Activated CD8-positive, alpha-beta T cell treated with anti-CD3 and anti-CD28 coated beads for 36 hours (primary cell): ENCODE measurements around the gene STT3B. TPM values are rescaled to one million over a fixed set of nuclear protein-coding genes. Genes with fewer than 3 reads are reported as not detected.

ENCODE experiments used
- ATAC-seq: fragments of 200-7000 bp; cut with Tn5 transposase; one replicate; pipeline ENCODE4 v1.10.0; 2021; ENCODE audit warnings: mild to moderate bottlenecking, moderate library complexity
- CTCF ChIA-PET: fragments of 350-600 bp; sonication (Branson Sonifier 250); formaldehyde crosslinking; loops from one replicate; lab custom pipeline; 2021; ENCODE audit warnings: antibody characterized with exemption; lab: Charles Lee
- POLR2A ChIA-PET: fragments of 350-600 bp; sonication (Branson Sonifier 250); formaldehyde crosslinking; loops from one replicate; lab custom pipeline; 2021; ENCODE audit warnings: antibody characterized with exemption; lab: Charles Lee
- DNase-seq: peaks from one replicate; pipeline ENCODE4 v3.0.0-alpha.2; 2020
- H3K27ac Mint-ChIP-seq: one replicate; pipeline ENCODE4 v1.8.0; 2021; ENCODE audit warnings: mild to moderate bottlenecking, mixed read lengths
- H3K27me3 Mint-ChIP-seq: one replicate; pipeline ENCODE4 v1.8.0; 2021; ENCODE audit warnings: mixed read lengths
- H3K36me3 Mint-ChIP-seq: one replicate; pipeline ENCODE4 v1.8.0; 2021; ENCODE audit warnings: low read depth, mixed read lengths
- H3K4me1 Mint-ChIP-seq: one replicate; pipeline ENCODE4 v1.8.0; 2021; ENCODE audit warnings: low read depth, mixed read lengths
- H3K4me3 Mint-ChIP-seq: one replicate; pipeline ENCODE4 v1.8.0; 2021; ENCODE audit warnings: mild to moderate bottlenecking, moderate library complexity, mixed read lengths
- H3K9me3 Mint-ChIP-seq: one replicate; pipeline ENCODE4 v1.8.0; 2021; ENCODE audit warnings: mixed read lengths
- intact Hi-C: fragments of 100-400 bp; cut with micrococcal nuclease; formaldehyde crosslinking; loops from one replicate; pipeline ENCODE4 v1.10.0; 2022
- total RNA-seq, 2 experiments: library from RNA; stranded (reverse); gene quantifications; one replicate each; pipeline ENCODE4 v1.2.3, GENCODE V29; 2021
- TF ChIP-seq, protein P1 (sequence below): fragments of 200-600 bp; IDR thresholded peaks from one replicate; pipeline ENCODE4 v1.8.0; 2022; ENCODE audit warnings: antibody characterized with exemption, mild to moderate bottlenecking

Gene STT3B
- total RNA-seq, 2 experiments from 2014 or later = 92.8 to 103 TPM

DNA sequence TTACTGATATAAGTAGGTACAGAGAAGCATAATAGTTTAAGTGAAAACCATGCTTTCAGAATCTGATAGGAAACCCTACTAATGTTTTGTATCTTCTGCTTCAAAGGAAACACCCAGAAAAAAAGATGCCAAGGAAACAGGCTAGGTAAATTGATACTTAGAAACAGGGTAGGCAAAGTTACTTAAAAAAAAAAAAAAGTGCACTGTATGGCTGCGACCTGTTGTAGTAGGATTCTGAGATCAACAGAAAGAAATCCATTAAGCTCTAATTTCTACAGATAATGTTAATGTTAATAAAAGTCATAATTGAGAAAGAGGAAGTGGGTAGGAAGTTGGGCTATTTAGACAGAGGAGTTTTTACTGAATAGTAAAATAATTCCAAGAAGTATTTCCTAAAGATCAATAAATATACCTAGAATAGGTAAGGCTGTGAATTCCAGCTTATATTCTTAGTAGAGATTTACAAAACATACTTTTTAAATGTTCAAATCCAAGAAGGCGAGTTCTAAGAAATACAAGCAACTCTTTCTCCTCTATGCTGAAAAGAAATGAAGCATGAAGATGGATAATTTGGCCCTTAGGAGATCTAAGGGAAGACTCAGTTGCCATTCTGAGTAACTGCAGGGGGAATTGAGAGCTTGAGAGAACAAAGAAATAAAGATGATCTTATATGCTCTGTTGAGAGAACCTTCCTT is 24.1 kb upstream of the STT3B start:
- TF ChIP-seq, protein P1, sequence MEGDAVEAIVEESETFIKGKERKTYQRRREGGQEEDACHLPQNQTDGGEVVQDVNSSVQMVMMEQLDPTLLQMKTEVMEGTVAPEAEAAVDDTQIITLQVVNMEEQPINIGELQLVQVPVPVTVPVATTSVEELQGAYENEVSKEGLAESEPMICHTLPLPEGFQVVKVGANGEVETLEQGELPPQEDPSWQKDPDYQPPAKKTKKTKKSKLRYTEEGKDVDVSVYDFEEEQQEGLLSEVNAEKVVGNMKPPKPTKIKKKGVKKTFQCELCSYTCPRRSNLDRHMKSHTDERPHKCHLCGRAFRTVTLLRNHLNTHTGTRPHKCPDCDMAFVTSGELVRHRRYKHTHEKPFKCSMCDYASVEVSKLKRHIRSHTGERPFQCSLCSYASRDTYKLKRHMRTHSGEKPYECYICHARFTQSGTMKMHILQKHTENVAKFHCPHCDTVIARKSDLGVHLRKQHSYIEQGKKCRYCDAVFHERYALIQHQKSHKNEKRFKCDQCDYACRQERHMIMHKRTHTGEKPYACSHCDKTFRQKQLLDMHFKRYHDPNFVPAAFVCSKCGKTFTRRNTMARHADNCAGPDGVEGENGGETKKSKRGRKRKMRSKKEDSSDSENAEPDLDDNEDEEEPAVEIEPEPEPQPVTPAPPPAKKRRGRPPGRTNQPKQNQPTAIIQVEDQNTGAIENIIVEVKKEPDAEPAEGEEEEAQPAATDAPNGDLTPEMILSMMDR = no peak
- intact Hi-C loops = no loop called here
- Mint-ChIP-seq H3K4me1 (peaks cover 43% of the 10 kb centered on the region), H3K9me3 (peaks cover 2% of the 10 kb centered on the region), H3K4me3 (peak overlapping the region; percentile 9), H3K27ac (peak overlapping the region; percentile 84), H3K36me3 (no peaks in the 10 kb centered on the region), H3K27me3 (no peaks in the 10 kb centered on the region)
- ChIA-PET POLR2A (interaction anchor here (1.2 kb wide), 1 partner anchor 25 kb away, joined by 3 read pairs; no protein-coding TSS in a partner anchor), CTCF (interaction anchor here (1.8 kb wide), 2 partner anchors 10 to 24 kb away, joined by 7 read pairs; partner anchors contain the start of gene STT3B)
- ATAC-seq (peak; percentile 53), DNase-seq (no peak)

DNA sequence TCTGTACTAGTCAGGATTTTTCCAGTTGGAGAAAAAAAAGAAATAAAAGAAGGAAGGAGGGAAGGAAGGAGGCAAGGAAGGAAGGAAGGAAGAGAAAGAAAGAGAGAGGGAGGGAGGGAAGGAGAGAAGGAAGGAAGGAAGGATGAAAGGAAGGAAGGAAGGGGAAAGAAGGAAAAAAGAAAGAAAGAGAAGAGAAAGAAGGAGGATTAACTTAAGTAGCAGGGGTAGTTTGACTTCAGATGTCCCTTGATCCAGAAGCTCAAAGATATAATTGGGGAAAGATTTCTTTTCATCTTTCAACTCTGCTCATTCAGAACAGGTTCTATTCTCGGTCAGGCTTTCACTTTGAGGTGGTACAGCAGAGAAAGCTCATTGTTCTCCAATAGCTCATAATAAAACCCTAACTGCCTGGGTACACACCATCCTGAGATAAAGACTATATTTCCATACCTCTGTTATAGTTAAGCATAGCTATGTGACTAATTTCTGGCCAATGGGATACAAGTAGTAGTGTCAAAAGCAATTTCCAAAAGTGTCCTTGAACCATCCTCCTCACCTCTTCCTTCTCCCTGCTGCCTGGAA is 23.5 kb upstream of the STT3B start:
- H3K4me1 Mint-ChIP-seq = peaks cover 43% of the 10 kb centered on the region
- H3K27ac Mint-ChIP-seq = peak overlapping the region; percentile 84
- no peaks in the 10 kb centered on the region for H3K27me3 Mint-ChIP-seq
- H3K36me3 Mint-ChIP-seq = no peaks in the 10 kb centered on the region
- peak overlapping the region; percentile 9 for H3K4me3 Mint-ChIP-seq
- CTCF ChIA-PET = interaction anchor here (1.8 kb wide), 2 partner anchors 11 to 24 kb away, joined by 7 read pairs; partner anchors contain the start of gene STT3B
- intact Hi-C loops = no loop called here
- POLR2A ChIA-PET = interaction anchor here (1.2 kb wide), 1 partner anchor 24 kb away, joined by 3 read pairs; no protein-coding TSS in a partner anchor
- H3K9me3 Mint-ChIP-seq = peaks cover 2% of the 10 kb centered on the region
- DNase-seq (no peak), ATAC-seq (peak; percentile 49)
- TF ChIP-seq, protein P1 = no peak

DNA sequence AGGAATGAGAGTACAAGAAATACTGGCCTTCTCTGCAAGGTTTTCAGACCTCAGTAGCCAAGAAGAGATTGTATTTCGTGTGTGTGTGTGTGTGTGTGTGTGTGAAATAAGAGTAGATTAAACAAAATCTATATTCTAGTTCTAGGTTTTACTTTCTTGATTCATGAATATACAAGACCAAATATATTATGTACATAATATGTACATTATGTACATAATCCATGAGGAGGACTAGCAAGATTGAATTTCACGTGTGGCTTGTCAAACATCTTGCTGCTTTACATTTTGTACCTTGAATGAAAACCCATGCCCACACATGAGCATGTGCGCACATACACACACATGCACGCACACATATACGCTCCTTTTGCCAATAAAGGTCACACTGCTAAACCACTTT is 18.2 kb upstream of the STT3B start:
- Mint-ChIP-seq H3K27me3 (no peaks in the 10 kb centered on the region), H3K27ac (no peak overlapping the region), H3K36me3 (no peaks in the 10 kb centered on the region), H3K4me1 (peaks cover 4% of the 10 kb centered on the region), H3K4me3 (no peak overlapping the region), H3K9me3 (peaks cover 2% of the 10 kb centered on the region)
- DNase-seq (no peak), ATAC-seq (no peak)
- ChIA-PET POLR2A (no interaction called here), CTCF (no interaction called here)
- TF ChIP-seq, protein P1 = no peak
- intact Hi-C loops = no loop called here

DNA sequence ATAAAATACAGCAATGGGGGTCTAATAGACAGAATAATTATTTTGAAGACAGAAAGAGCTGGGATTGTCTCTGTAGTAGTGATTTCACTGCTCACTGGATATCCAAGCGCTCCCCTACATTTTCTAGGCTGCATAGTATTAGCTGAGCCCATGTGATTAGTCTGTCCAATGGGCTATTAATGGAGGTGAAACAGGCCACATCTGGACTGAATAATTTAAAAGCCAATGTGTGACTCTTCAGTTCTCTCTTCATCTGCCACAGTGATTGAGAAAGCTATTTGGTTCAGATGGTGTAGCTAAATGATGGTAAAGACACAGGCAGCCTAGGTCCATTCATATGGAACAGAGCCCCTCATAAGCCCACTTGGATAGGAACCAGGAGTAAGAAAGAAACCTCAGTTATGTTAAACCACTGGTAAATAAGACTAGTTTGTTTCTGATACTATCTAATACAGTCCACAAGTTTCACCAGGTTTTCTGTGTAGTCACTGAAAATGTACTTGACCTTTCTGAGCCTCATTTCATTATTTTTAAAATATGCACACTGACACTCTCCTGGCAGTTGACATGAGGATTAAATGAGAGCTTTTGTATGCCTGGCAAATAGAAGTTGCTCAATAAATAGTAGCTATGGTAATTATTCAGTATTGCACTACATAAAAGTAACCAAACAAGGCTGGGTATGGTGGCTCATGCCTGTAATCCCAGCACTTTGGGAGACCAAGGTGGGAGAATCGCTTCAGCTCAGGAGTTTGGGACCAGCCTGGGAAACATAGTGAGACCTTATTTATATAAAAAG is 17.0 kb upstream of the STT3B start:
- DNase-seq (no peak), ATAC-seq (no peak)
- TF ChIP-seq, protein P1 = no peak
- Mint-ChIP-seq H3K27me3 (no peaks in the 10 kb centered on the region), H3K4me1 (no peaks in the 10 kb centered on the region), H3K9me3 (peaks cover 2% of the 10 kb centered on the region), H3K27ac (no peak overlapping the region), H3K36me3 (no peaks in the 10 kb centered on the region), H3K4me3 (no peak overlapping the region)
- intact Hi-C loops = no loop called here
- POLR2A ChIA-PET = no interaction called here
- CTCF ChIA-PET = interaction anchor here (1.2 kb wide), 1 partner anchor 36 kb away, joined by 3 read pairs; no protein-coding TSS in a partner anchor
